ENCODE results near the gene CCDC157.

The CCDC157 gene

GRCh38 chr22:30373331-30374325, 16.8 kb downstream of the CCDC157 start:
- CTCF ChIA-PET = interaction anchor here (1.0 to 2.7 kb wide), 6 partner anchors 11 to 110 kb away, joined by 3 to 11 read pairs (median 4); no protein-coding TSS in a partner anchor

GRCh38 chr22:30375312-30375849, 18.6 kb downstream of the CCDC157 start:
- no peak for DNase-seq (ENCODE audit: low read depth, low spot score)
- POLR2A ChIA-PET = interaction anchor here (1.3 to 1.4 kb wide), 2 partner anchors 8 to 112 kb away, joined by 3 to 5 read pairs; no protein-coding TSS in a partner anchor
- H3K4me3 ChIP-seq (ENCODE audit: low read depth, low read length) = no peak overlapping the region
- TF ChIP-seq CTCF (IDR thresholded peaks at IDR 0.05; ENCODE audit: insufficient read depth, low read length, missing control alignments) = no peak
- CTCF ChIA-PET = interaction anchor here (1.1 to 2.7 kb wide), 3 partner anchors 12 to 110 kb away, joined by 3 to 11 read pairs (median 4); no protein-coding TSS in a partner anchor

More at GRCh38 chr22:30373331-30374325, 16.8 kb downstream of the CCDC157 start:
- H3K4me3 ChIP-seq (ENCODE audit: low read depth, low read length) = no peak overlapping the region
- TF ChIP-seq CTCF (IDR thresholded peaks at IDR 0.05; ENCODE audit: insufficient read depth, low read length, missing control alignments) = no peak
- POLR2A ChIA-PET = interaction anchor here (1.4 kb wide), 1 partner anchor 9 kb away, joined by 5 read pairs; no protein-coding TSS in a partner anchor
- DNase-seq (ENCODE audit: low read depth, low spot score) = no peak

- no peak for TF ChIP-seq CTCF (IDR thresholded peaks at IDR 0.05; ENCODE audit: insufficient read depth, low read length, missing control alignments)
- ChIA-PET CTCF (interaction anchor here (1.2 to 17.2 kb wide), 6 partner anchors 8 to 124 kb away, joined by 3 to 235 read pairs (median 7); partner anchors contain the start of genes CASTOR1 and RNF215), POLR2A (interaction anchor here (0.6 kb wide), 1 partner anchor 196 kb away, joined by 3 read pairs; no protein-coding TSS in a partner anchor)
- H3K4me3 ChIP-seq (ENCODE audit: low read depth, low read length) = no peak overlapping the region
- DNase-seq (ENCODE audit: low read depth, low spot score) = no peak
Observed at GRCh38 chr22:30380011-30380410, 23.2 kb downstream of the CCDC157 start.

GRCh38 chr22:30381264-30381663, 24.5 kb downstream of the CCDC157 start:
- POLR2A ChIA-PET = interaction anchor here (0.6 kb wide), 1 partner anchor 100 kb away, joined by 3 read pairs; no protein-coding TSS in a partner anchor
- H3K4me3 ChIP-seq (ENCODE audit: low read depth, low read length) = no peak overlapping the region
- CTCF ChIA-PET = interaction anchor here (1.4 to 17.2 kb wide), 5 partner anchors 10 to 125 kb away, joined by 3 to 235 read pairs (median 9); partner anchors contain the start of gene CASTOR1
- DNase-seq (ENCODE audit: low read depth, low spot score) = no peak
- TF ChIP-seq CTCF (IDR thresholded peaks at IDR 0.05; ENCODE audit: insufficient read depth, low read length, missing control alignments) = no peak

- ChIA-PET POLR2A (interaction anchor here (1.7 kb wide), 1 partner anchor 8 kb away, joined by 5 read pairs; no protein-coding TSS in a partner anchor), CTCF (interaction anchor here (1.6 to 17.2 kb wide), 5 partner anchors 9 to 121 kb away, joined by 5 to 235 read pairs (median 9); partner anchors contain the start of genes CASTOR1 and SEC14L2)
- no peak overlapping the region for H3K4me3 ChIP-seq (ENCODE audit: low read depth, low read length)
- no peak for DNase-seq (ENCODE audit: low read depth, low spot score)
- TF ChIP-seq CTCF (IDR thresholded peaks at IDR 0.05; ENCODE audit: insufficient read depth, low read length, missing control alignments) = no peak
Observed at GRCh38 chr22:30382340-30382739, 25.5 kb downstream of the CCDC157 start.
